Measurements from ENCODE around the gene MAP3K14. TPM values are rescaled to one million over a fixed set of nuclear protein-coding genes. Genes with fewer than 3 reads are reported as not detected.
"Not testable (repeated sequence)": the region's sequence is repeated elsewhere in the genome, so short reads cannot be mapped to it uniquely, and the experiment has no call there.

Gene MAP3K14
- total RNA-seq, 3 donors from 2014 or later: 76.3 to 88.2 (median 85.8) TPM

GRCh38 chr17:45302649-45303173 is 14.1 kb downstream of the MAP3K14 start:
- peaks cover 13% of the 10 kb centered on the region for H3K36me3 Mint-ChIP-seq (ENCODE audit: insufficient read depth)
- H3K4me3 Mint-ChIP-seq: peak overlapping the region; percentile 42
- DNase-seq (peak; percentile 22), ATAC-seq (peak; percentile 28 to 39)
- no peaks in the 10 kb centered on the region for H3K9me3 Mint-ChIP-seq
- H3K27me3 Mint-ChIP-seq (ENCODE audit: low read depth): no peaks in the 10 kb centered on the region
- H3K4me1 Mint-ChIP-seq (ENCODE audit: low read depth): peaks cover 73% of the 10 kb centered on the region

GRCh38 chr17:45302220-45302619 is 14.6 kb downstream of the MAP3K14 start:
- not testable (repeated sequence) for H3K27me3 Mint-ChIP-seq (ENCODE audit: low read depth); H3K4me3 Mint-ChIP-seq; DNase-seq; H3K9me3 Mint-ChIP-seq; ATAC-seq
- H3K4me1 Mint-ChIP-seq (ENCODE audit: low read depth): peaks cover 70% of the 10 kb centered on the region
- peaks cover 14% of the 10 kb centered on the region for H3K36me3 Mint-ChIP-seq (ENCODE audit: insufficient read depth)

- no peak for ATAC-seq
- no peak for DNase-seq
- Mint-ChIP-seq H3K9me3 (no peaks in the 10 kb centered on the region), H3K36me3 (ENCODE audit: insufficient read depth) (peaks cover 19% of the 10 kb centered on the region), H3K27me3 (ENCODE audit: low read depth) (no peaks in the 10 kb centered on the region), H3K4me3 (no peak overlapping the region), H3K4me1 (ENCODE audit: low read depth) (peaks cover 74% of the 10 kb centered on the region)
These were observed 15.1 kb downstream of the MAP3K14 start for GRCh38 chr17:45301674-45302073.

- Mint-ChIP-seq H3K27me3 (ENCODE audit: low read depth) (no peaks in the 10 kb centered on the region), H3K4me3 (no peak overlapping the region), H3K36me3 (ENCODE audit: insufficient read depth) (peaks cover 19% of the 10 kb centered on the region), H3K4me1 (ENCODE audit: low read depth) (peaks cover 75% of the 10 kb centered on the region), H3K9me3 (no peaks in the 10 kb centered on the region)
- DNase-seq (no peak), ATAC-seq (no peak)
These were observed 16.6 kb downstream of the MAP3K14 start for GRCh38 chr17:45300060-45300751.

GRCh38 chr17:45299361-45299760 is 17.5 kb downstream of the MAP3K14 start:
- Mint-ChIP-seq H3K4me3 (no peak overlapping the region), H3K27me3 (ENCODE audit: low read depth) (no peaks in the 10 kb centered on the region), H3K36me3 (ENCODE audit: insufficient read depth) (peaks cover 16% of the 10 kb centered on the region), H3K4me1 (ENCODE audit: low read depth) (peaks cover 75% of the 10 kb centered on the region), H3K9me3 (no peaks in the 10 kb centered on the region)
- no peak for DNase-seq
- no peak for ATAC-seq

- no peaks in the 10 kb centered on the region for H3K9me3 Mint-ChIP-seq
- H3K4me3 Mint-ChIP-seq: no peak overlapping the region
- H3K4me1 Mint-ChIP-seq (ENCODE audit: low read depth): peaks cover 77% of the 10 kb centered on the region
- no peak for DNase-seq
- peaks cover 15% of the 10 kb centered on the region for H3K36me3 Mint-ChIP-seq (ENCODE audit: insufficient read depth)
- peak; percentile 36 to 41 for ATAC-seq
- H3K27me3 Mint-ChIP-seq (ENCODE audit: low read depth): no peaks in the 10 kb centered on the region
These were observed 18.1 kb downstream of the MAP3K14 start for GRCh38 chr17:45298546-45299285.

GRCh38 chr17:45296833-45297124 is 20.0 kb downstream of the MAP3K14 start:
- Mint-ChIP-seq H3K36me3 (ENCODE audit: insufficient read depth) (peaks cover 15% of the 10 kb centered on the region), H3K4me3 (no peak overlapping the region), H3K4me1 (ENCODE audit: low read depth) (peaks cover 79% of the 10 kb centered on the region), H3K9me3 (no peaks in the 10 kb centered on the region), H3K27me3 (ENCODE audit: low read depth) (no peaks in the 10 kb centered on the region)
- no peak for ATAC-seq
- DNase-seq: no peak

GRCh38 chr17:45296003-45296832 is 20.6 kb downstream of the MAP3K14 start:
- H3K36me3 Mint-ChIP-seq (ENCODE audit: insufficient read depth): peaks cover 15% of the 10 kb centered on the region
- H3K9me3 Mint-ChIP-seq: no peaks in the 10 kb centered on the region
- peak overlapping the region; percentile 4 for H3K4me3 Mint-ChIP-seq
- peaks cover 82% of the 10 kb centered on the region for H3K4me1 Mint-ChIP-seq (ENCODE audit: low read depth)
- no peaks in the 10 kb centered on the region for H3K27me3 Mint-ChIP-seq (ENCODE audit: low read depth)
- DNase-seq (no peak), ATAC-seq (no peak)

- no peak for DNase-seq
- peaks cover 73% of the 10 kb centered on the region for H3K4me1 Mint-ChIP-seq (ENCODE audit: low read depth)
- H3K4me3 Mint-ChIP-seq: no peak overlapping the region
- no peak for ATAC-seq
- H3K27me3 Mint-ChIP-seq (ENCODE audit: low read depth): no peaks in the 10 kb centered on the region
- H3K36me3 Mint-ChIP-seq (ENCODE audit: insufficient read depth): peaks cover 17% of the 10 kb centered on the region
- H3K9me3 Mint-ChIP-seq: no peaks in the 10 kb centered on the region
These were observed 22.3 kb downstream of the MAP3K14 start for GRCh38 chr17:45294506-45294905.

- ATAC-seq: peak; percentile 66 to 77
- Mint-ChIP-seq H3K4me1 (ENCODE audit: low read depth) (peaks cover 64% of the 10 kb centered on the region), H3K4me3 (no peak overlapping the region), H3K9me3 (no peaks in the 10 kb centered on the region), H3K36me3 (ENCODE audit: insufficient read depth) (peaks cover 19% of the 10 kb centered on the region), H3K27me3 (ENCODE audit: low read depth) (no peaks in the 10 kb centered on the region)
- peak; percentile 21 for DNase-seq
These were observed 23.2 kb downstream of the MAP3K14 start for GRCh38 chr17:45293413-45294211.

- Mint-ChIP-seq H3K27me3 (ENCODE audit: low read depth) (no peaks in the 10 kb centered on the region), H3K4me3 (no peak overlapping the region), H3K9me3 (no peaks in the 10 kb centered on the region), H3K4me1 (ENCODE audit: low read depth) (peaks cover 58% of the 10 kb centered on the region), H3K36me3 (ENCODE audit: insufficient read depth) (peaks cover 17% of the 10 kb centered on the region)
- no peak for DNase-seq
- ATAC-seq: no peak
These were observed 24.0 kb downstream of the MAP3K14 start for GRCh38 chr17:45292696-45293412.

- ATAC-seq (no peak), DNase-seq (no peak)
- Mint-ChIP-seq H3K4me3 (no peak overlapping the region), H3K27me3 (ENCODE audit: low read depth) (no peaks in the 10 kb centered on the region), H3K4me1 (ENCODE audit: low read depth) (peaks cover 46% of the 10 kb centered on the region), H3K9me3 (no peaks in the 10 kb centered on the region), H3K36me3 (ENCODE audit: insufficient read depth) (peaks cover 14% of the 10 kb centered on the region)
These were observed 25.5 kb downstream of the MAP3K14 start for GRCh38 chr17:45291171-45291805.

GRCh38 chr17:45290269-45290765 is 26.5 kb downstream of the MAP3K14 start:
- H3K9me3 Mint-ChIP-seq: no peaks in the 10 kb centered on the region
- peaks cover 36% of the 10 kb centered on the region for H3K4me1 Mint-ChIP-seq (ENCODE audit: low read depth)
- ATAC-seq: no peak
- no peaks in the 10 kb centered on the region for H3K27me3 Mint-ChIP-seq (ENCODE audit: low read depth)
- peaks cover 17% of the 10 kb centered on the region for H3K36me3 Mint-ChIP-seq (ENCODE audit: insufficient read depth)
- DNase-seq: no peak
- H3K4me3 Mint-ChIP-seq: no peak overlapping the region
